GM06990 (cell line): ENCODE measurements around the gene TNFRSF8.

Experiments used
- DNase-seq: peaks from one replicate; pipeline ENCODE4 v3.0.0-alpha.2; 2011; ENCODE audit not compliant: insufficient read length; ENCODE audit errors: extremely low read depth
- H3K27me3 ChIP-seq: replicated peaks from 2 replicates; pipeline ENCODE4 v1.6.0; 2011; ENCODE audit warnings: low read length; ENCODE audit not compliant: control insufficient read depth, insufficient read depth
- H3K36me3 ChIP-seq: 2 replicates; pipeline ENCODE4 v1.5.1; 2011; ENCODE audit warnings: low read length; ENCODE audit not compliant: control insufficient read depth, insufficient read depth
- H3K4me3 ChIP-seq: replicated peaks from 2 replicates; pipeline ENCODE4 v1.5.1; 2011; ENCODE audit warnings: low read depth, mild to moderate bottlenecking, control low read depth, low read length
- CTCF ChIP-seq: IDR thresholded peaks from 2 replicates; pipeline ENCODE4 v1.5.1; 2011; ENCODE audit warnings: low read length, control low read depth, mild to moderate bottlenecking, inconsistent platforms; ENCODE audit not compliant: insufficient read depth, poor library complexity, severe bottlenecking

The TNFRSF8 gene

GRCh38 chr1:12155328-12155727 lies 92.2 kb downstream of the TNFRSF8 start:
- TF ChIP-seq CTCF, result no peak
- Histone ChIP-seq H3K27me3 (no peaks in the 10 kb centered on the region), H3K4me3 (no peak overlapping the region), H3K36me3 (no peaks in the 10 kb centered on the region)
- no peak for DNase-seq

- no peak for TF ChIP-seq CTCF
- Histone ChIP-seq H3K27me3 (no peaks in the 10 kb centered on the region), H3K36me3 (no peaks in the 10 kb centered on the region), H3K4me3 (no peak overlapping the region; the same call in 1 of the 2 replicates)
- DNase-seq, result peak; percentile 53
Measured at GRCh38 chr1:12157366-12158231, 94.5 kb downstream of the TNFRSF8 start.

GRCh38 chr1:12158357-12159092 lies 95.4 kb downstream of the TNFRSF8 start:
- no peak for DNase-seq
- no peaks in the 10 kb centered on the region for H3K36me3 ChIP-seq
- TF ChIP-seq CTCF, result no peak
- no peaks in the 10 kb centered on the region for H3K27me3 ChIP-seq
- H3K4me3 ChIP-seq, result no peak overlapping the region; the same call in 1 of the 2 replicates

GRCh38 chr1:12159816-12160215 lies 96.7 kb downstream of the TNFRSF8 start:
- Histone ChIP-seq H3K4me3 (no peak overlapping the region), H3K36me3 (no peaks in the 10 kb centered on the region), H3K27me3 (no peaks in the 10 kb centered on the region)
- TF ChIP-seq CTCF, result no peak
- DNase-seq, result no peak

GRCh38 chr1:12161324-12161661 lies 98.2 kb downstream of the TNFRSF8 start:
- Histone ChIP-seq H3K27me3 (no peaks in the 10 kb centered on the region), H3K4me3 (no peak overlapping the region), H3K36me3 (no peaks in the 10 kb centered on the region)
- no peak for DNase-seq
- TF ChIP-seq CTCF, result no peak
